WTC11 (cell line): ENCODE measurements around the gene PPP2R1B. TPM values are rescaled to one million over a fixed set of nuclear protein-coding genes. Genes with fewer than 3 reads are reported as not detected.

Experiments used
- ATAC-seq: fragments of 200-7000 bp; cut with Tn5 transposase; 2 replicates; pipeline ENCODE4 v1.10.0; 2021; ENCODE audit warnings: mild to moderate bottlenecking, moderate library complexity
- CTCF ChIA-PET: fragments of 300-600 bp; sonication (Branson Sonifier 250); formaldehyde crosslinking; loops from one replicate; lab custom pipeline; 2021; ENCODE audit warnings: antibody characterized with exemption; lab: Charles Lee
- POLR2A ChIA-PET: fragments of 350-600 bp; sonication (Branson Sonifier 250); formaldehyde crosslinking; loops from one replicate; lab custom pipeline; 2021; ENCODE audit warnings: antibody characterized with exemption; lab: Charles Lee
- DNase-seq: peaks from one replicate; pipeline ENCODE4 v3.0.0; 2021; ENCODE audit warnings: low spot score
- H3K27ac Mint-ChIP-seq: 2 replicates; pipeline ENCODE4 v1.8.0; 2021; ENCODE audit warnings: mixed read lengths
- H3K27me3 Mint-ChIP-seq: 2 replicates; pipeline ENCODE4 v1.8.0; 2021; ENCODE audit warnings: low read depth, mild to moderate bottlenecking, moderate library complexity, mixed read lengths
- H3K36me3 Mint-ChIP-seq: 2 replicates; pipeline ENCODE4 v1.8.0; 2021; ENCODE audit warnings: mixed read lengths
- H3K4me1 Mint-ChIP-seq: 2 replicates; pipeline ENCODE4 v1.8.0; 2022; ENCODE audit warnings: mixed read lengths
- H3K4me3 Mint-ChIP-seq: 2 replicates; pipeline ENCODE4 v1.8.0; 2021; ENCODE audit warnings: mild to moderate bottlenecking, moderate library complexity, mixed read lengths
- H3K9me3 Mint-ChIP-seq: 2 replicates; pipeline ENCODE4 v1.8.0; 2021; ENCODE audit warnings: mixed read lengths
- ATF1 ChIP-seq: sonication (generic); formaldehyde crosslinking; IDR thresholded peaks from 2 replicates; pipeline ENCODE4 v1.8.1; 2023; ENCODE audit warnings: mild to moderate bottlenecking, moderate library complexity, missing genetic modification reagents
- CDX4 ChIP-seq: fragments of 250-450 bp; sonication (Bioruptor Pico); IDR thresholded peaks from 2 replicates; pipeline ENCODE4 v1.9.0; 2021; ENCODE audit warnings: moderate library complexity, mild to moderate bottlenecking, inconsistent platforms, borderline replicate concordance
- EMX1 ChIP-seq: fragments of 250-450 bp; sonication (Bioruptor Pico); IDR thresholded peaks from 2 replicates; pipeline ENCODE4 v1.8.0; 2021; ENCODE audit warnings: mild to moderate bottlenecking
- ERG ChIP-seq: fragments of 250-450 bp; sonication (Bioruptor Pico); IDR thresholded peaks from 2 replicates; pipeline ENCODE4 v1.8.0; 2021; ENCODE audit warnings: mild to moderate bottlenecking
- FOXK1 ChIP-seq: sonication (generic); formaldehyde crosslinking; IDR thresholded peaks from 2 replicates; pipeline ENCODE4 v1.8.0; 2022; ENCODE audit warnings: mild to moderate bottlenecking, moderate library complexity, missing genetic modification reagents
- GRHL2 ChIP-seq: fragments of 250-450 bp; sonication (Bioruptor Pico); IDR thresholded peaks from 2 replicates; pipeline ENCODE4 v1.8.0; 2022; ENCODE audit warnings: mild to moderate bottlenecking, moderate library complexity; ENCODE audit not compliant: insufficient replicate concordance, severe bottlenecking
- MXD4 ChIP-seq: fragments of 250-450 bp; sonication (Bioruptor Pico); IDR thresholded peaks from 2 replicates; pipeline ENCODE4 v1.8.0; 2021; ENCODE audit warnings: mild to moderate bottlenecking, moderate library complexity, borderline replicate concordance
- NFATC4 ChIP-seq: fragments of 250-450 bp; sonication (Bioruptor Pico); IDR thresholded peaks from 2 replicates; pipeline ENCODE4 v1.9.0; 2021; ENCODE audit warnings: mild to moderate bottlenecking
- NFE2L1 ChIP-seq: sonication (generic); formaldehyde crosslinking; IDR thresholded peaks from 2 replicates; pipeline ENCODE4 v1.8.1; 2023; ENCODE audit warnings: missing genetic modification reagents
- NR1H2 ChIP-seq: sonication (generic); formaldehyde crosslinking; IDR thresholded peaks from 2 replicates; pipeline ENCODE4 v1.9.0; 2021; ENCODE audit warnings: mild to moderate bottlenecking, moderate library complexity, missing genetic modification reagents
- OVOL2 ChIP-seq: fragments of 250-450 bp; sonication (Bioruptor Pico); IDR thresholded peaks from 2 replicates; pipeline ENCODE4 v1.9.0; 2021; ENCODE audit warnings: mild to moderate bottlenecking, borderline replicate concordance
- PRRX2 ChIP-seq: fragments of 250-450 bp; sonication (Bioruptor Pico); IDR thresholded peaks from 2 replicates; pipeline ENCODE4 v1.8.0; 2021; ENCODE audit warnings: mild to moderate bottlenecking
- RELA ChIP-seq: sonication (generic); formaldehyde crosslinking; IDR thresholded peaks from 2 replicates; pipeline ENCODE4 v1.8.1; 2022; ENCODE audit warnings: missing genetic modification reagents, mild to moderate bottlenecking, borderline replicate concordance
- RORB ChIP-seq: fragments of 250-450 bp; sonication (Bioruptor Pico); IDR thresholded peaks from 2 replicates; pipeline ENCODE4 v1.9.0; 2021; ENCODE audit warnings: mild to moderate bottlenecking
- TP53 ChIP-seq: sonication (generic); formaldehyde crosslinking; IDR thresholded peaks from 2 replicates; pipeline ENCODE4 v1.8.1; 2023; ENCODE audit warnings: mild to moderate bottlenecking, missing genetic modification reagents
- ZBTB21 ChIP-seq: sonication (generic); formaldehyde crosslinking; IDR thresholded peaks from 2 replicates; pipeline ENCODE4 v1.8.1; 2023; ENCODE audit warnings: mild to moderate bottlenecking, missing genetic modification reagents, borderline replicate concordance
- ZNF121 ChIP-seq: sonication (generic); formaldehyde crosslinking; IDR thresholded peaks from 2 replicates; pipeline ENCODE4 v1.8.0; 2023; ENCODE audit warnings: missing genetic modification reagents
- ZNF232 ChIP-seq: sonication (generic); formaldehyde crosslinking; IDR thresholded peaks from 2 replicates; pipeline ENCODE4 v1.8.0; 2022; ENCODE audit warnings: mild to moderate bottlenecking, missing genetic modification reagents
- ZNF425 ChIP-seq: fragments of 250-450 bp; sonication (Bioruptor Pico); conservative IDR thresholded peaks from 2 replicates; pipeline ENCODE4 v1.9.0; 2021; ENCODE audit warnings: mild to moderate bottlenecking
- ZNF671 ChIP-seq: fragments of 250-450 bp; sonication (Bioruptor Pico); IDR thresholded peaks from 2 replicates; pipeline ENCODE4 v1.8.0; 2021; ENCODE audit warnings: mild to moderate bottlenecking
- ZSCAN18 ChIP-seq: fragments of 250-450 bp; sonication (Bioruptor Pico); IDR thresholded peaks from 2 replicates; pipeline ENCODE4 v2.1.2; 2022; ENCODE audit warnings: mild to moderate bottlenecking, moderate library complexity
- total RNA-seq: library from RNA; stranded (reverse); gene quantifications from 3 replicates; pipeline ENCODE4 v1.2.3, GENCODE V29; 2021

PPP2R1B gene
- total RNA-seq, 1 experiment from 2014 or later, result 87.7 TPM

- DNase-seq, result no peak
- CTCF ChIA-PET, result no interaction called here
- TF ChIP-seq ZNF121 (CRISPR knock-in tag) (0 out of 2 replicates have a peak, but pooled peaks have one; percentile 45), EMX1 (CRISPR knock-in tag) (no peak), ZNF232 (CRISPR knock-in tag) (no peak), OVOL2 (CRISPR knock-in tag) (no peak), NFE2L1 (no peak), ATF1 (CRISPR knock-in tag) (no peak), ZBTB21 (no peak)
- H3K4me1 Mint-ChIP-seq, result peaks cover 24% of the 10 kb centered on the region
- no peak overlapping the region for H3K27ac Mint-ChIP-seq
- no peaks in the 10 kb centered on the region for H3K36me3 Mint-ChIP-seq
- no peak for ATAC-seq
- H3K4me3 Mint-ChIP-seq, result no peak overlapping the region
- POLR2A ChIA-PET, result no interaction called here
- no peaks in the 10 kb centered on the region; the same call in 1 of the 2 replicates for H3K27me3 Mint-ChIP-seq
- H3K9me3 Mint-ChIP-seq, result no peaks in the 10 kb centered on the region
Observed at GRCh38 chr11:111774955-111775710, 8.9 kb upstream of the PPP2R1B start.

- H3K4me1 Mint-ChIP-seq, result peaks cover 31% of the 10 kb centered on the region
- no peak overlapping the region for H3K27ac Mint-ChIP-seq
- H3K4me3 Mint-ChIP-seq, result no peak overlapping the region
- ChIA-PET CTCF (interaction anchor here (1.2 kb wide), 1 partner anchor 168 kb away, joined by 6 read pairs; no protein-coding TSS in a partner anchor), POLR2A (no interaction called here)
- H3K9me3 Mint-ChIP-seq, result no peaks in the 10 kb centered on the region
- DNase-seq, result no peak
- no peak for ATAC-seq
- H3K36me3 Mint-ChIP-seq, result no peaks in the 10 kb centered on the region
- H3K27me3 Mint-ChIP-seq, result no peaks in the 10 kb centered on the region; the same call in 1 of the 2 replicates
- TF ChIP-seq ZNF121 (CRISPR knock-in tag) (no peak), NFATC4 (no peak), FOXK1 (no peak), ZBTB21 (no peak), RELA (CRISPR knock-in tag) (no peak), GRHL2 (CRISPR knock-in tag) (no peak), PRRX2 (no peak), MXD4 (CRISPR knock-in tag) (no peak), CDX4 (no peak), ZSCAN18 (CRISPR knock-in tag) (no peak), ZNF425 (CRISPR knock-in tag) (no peak), TP53 (CRISPR knock-in tag) (no peak), RORB (CRISPR knock-in tag) (no peak), ERG (CRISPR knock-in tag) (no peak), ZNF671 (CRISPR knock-in tag) (no peak), NR1H2 (CRISPR knock-in tag) (no peak)
Observed at GRCh38 chr11:111772535-111772934, 6.3 kb upstream of the PPP2R1B start.
